ENCODE measurements around the gene AMOTL2.

The AMOTL2 gene

DNA sequence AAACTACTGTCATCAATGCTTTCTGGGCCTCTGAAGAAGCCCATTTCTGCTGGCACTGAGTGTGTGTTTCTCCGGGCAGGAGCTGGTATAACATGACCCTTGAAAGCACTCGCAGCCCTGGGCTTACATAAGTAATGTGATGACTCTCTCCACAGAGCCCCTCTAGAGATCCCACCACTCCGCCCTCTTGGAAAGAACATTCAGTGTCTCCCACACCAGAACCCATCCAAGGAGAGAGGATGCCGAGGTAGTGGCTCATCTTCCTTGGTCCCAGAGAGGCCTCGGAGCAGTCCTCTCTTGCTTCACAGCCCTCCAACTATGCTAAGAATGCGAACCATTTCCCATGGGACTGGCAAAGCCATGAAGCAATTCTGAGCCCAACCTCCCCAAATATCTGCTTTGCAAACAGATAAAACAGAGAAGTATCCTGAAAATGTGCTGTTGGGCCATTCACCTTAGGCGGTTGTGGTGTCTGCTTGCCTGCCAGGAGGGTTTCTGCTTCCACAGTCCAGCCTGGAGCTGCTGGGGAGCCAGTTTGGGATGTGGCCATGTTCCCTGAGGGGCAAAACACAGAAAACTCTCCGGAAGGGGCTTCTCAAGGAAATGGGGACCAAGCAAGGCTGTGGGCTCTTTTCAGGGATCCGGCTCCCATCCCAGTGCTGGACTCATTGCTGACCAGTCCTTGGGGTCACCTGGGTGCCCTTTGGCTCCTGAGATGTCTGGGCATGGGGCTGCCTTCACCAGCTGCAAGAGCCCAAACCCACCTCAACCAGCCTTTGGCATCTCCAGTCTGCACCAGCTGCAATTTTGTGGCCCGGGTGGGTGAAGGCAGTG lies 47.3 kb downstream of the AMOTL2 start:
- no peaks in the 10 kb centered on the region for H3K4me1 ChIP-seq
- no peak overlapping the region for H3K9ac ChIP-seq
- no peak for TF ChIP-seq CTCF (IDR thresholded peaks at IDR 0.05)

DNA sequence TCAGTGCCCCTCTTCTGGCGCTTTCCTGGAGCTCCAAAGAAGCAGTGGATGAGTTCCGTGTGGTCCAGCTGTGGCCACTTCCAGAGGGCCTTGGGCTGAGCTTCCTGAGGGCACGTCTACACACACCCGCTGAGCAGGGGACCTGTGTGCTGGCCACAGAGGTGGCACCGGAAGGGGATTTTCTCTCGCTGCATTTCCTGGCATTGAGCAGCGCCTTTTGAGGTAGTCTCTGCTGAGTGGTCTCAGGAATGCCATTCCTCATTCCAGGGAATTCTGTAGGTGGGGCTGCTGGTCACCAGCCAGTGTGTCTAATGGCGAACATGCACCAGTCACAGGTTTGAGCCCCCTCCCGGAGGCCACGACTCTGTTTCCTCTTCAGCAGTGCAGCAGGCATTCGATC lies 48.1 kb downstream of the AMOTL2 start:
- Histone ChIP-seq H3K4me1 (no peaks in the 10 kb centered on the region), H3K79me2 (no peaks in the 10 kb centered on the region), H3K4me3 (ENCODE audit: low read depth, low read length) (no peak overlapping the region), H2AFZ (no peak overlapping the region), H3K36me3 (ENCODE audit: control insufficient read depth, insufficient read depth, low read length) (no peaks in the 10 kb centered on the region), H3K27me3 (ENCODE audit: control insufficient read depth, insufficient read depth, low read length) (no peaks in the 10 kb centered on the region), H3K9me3 (ENCODE audit: control insufficient read depth, low read length) (no peaks in the 10 kb centered on the region), H3K27ac (no peak overlapping the region), H3K9ac (no peak overlapping the region), H3K4me2 (ENCODE audit: low read length) (no peak overlapping the region)
- no peak for TF ChIP-seq CTCF (IDR thresholded peaks at IDR 0.05)

More for the DNA sequence above, 47.3 kb downstream of the AMOTL2 start:
- Histone ChIP-seq H3K79me2 (no peaks in the 10 kb centered on the region), H3K27ac (no peak overlapping the region), H3K27me3 (ENCODE audit: control insufficient read depth, insufficient read depth, low read length) (no peaks in the 10 kb centered on the region), H2AFZ (no peak overlapping the region), H3K36me3 (ENCODE audit: control insufficient read depth, insufficient read depth, low read length) (no peaks in the 10 kb centered on the region), H3K4me2 (ENCODE audit: low read length) (no peak overlapping the region), H3K9me3 (ENCODE audit: control insufficient read depth, low read length) (no peaks in the 10 kb centered on the region), H3K4me3 (ENCODE audit: low read depth, low read length) (no peak overlapping the region)

GRCh38 chr3:134325706-134326105 lies 48.5 kb downstream of the AMOTL2 start:
- no peaks in the 10 kb centered on the region for H3K79me2 ChIP-seq
- H3K27me3 ChIP-seq (ENCODE audit: control insufficient read depth, insufficient read depth, low read length) = no peaks in the 10 kb centered on the region
- no peak overlapping the region for H3K9ac ChIP-seq
- no peak overlapping the region for H2AFZ ChIP-seq
- H3K9me3 ChIP-seq (ENCODE audit: control insufficient read depth, low read length) = no peaks in the 10 kb centered on the region
- H3K4me2 ChIP-seq (ENCODE audit: low read length) = no peak overlapping the region
- no peaks in the 10 kb centered on the region for H3K4me1 ChIP-seq
- H3K27ac ChIP-seq = no peak overlapping the region
- TF ChIP-seq CTCF (IDR thresholded peaks at IDR 0.05) = no peak
- no peaks in the 10 kb centered on the region for H3K36me3 ChIP-seq (ENCODE audit: control insufficient read depth, insufficient read depth, low read length)
- H3K4me3 ChIP-seq (ENCODE audit: low read depth, low read length) = no peak overlapping the region

GRCh38 chr3:134325061-134325705 lies 49.1 kb downstream of the AMOTL2 start:
- Histone ChIP-seq H3K27me3 (ENCODE audit: control insufficient read depth, insufficient read depth, low read length) (no peaks in the 10 kb centered on the region), H3K4me1 (no peaks in the 10 kb centered on the region), H3K79me2 (no peaks in the 10 kb centered on the region), H3K9me3 (ENCODE audit: control insufficient read depth, low read length) (no peaks in the 10 kb centered on the region), H3K4me3 (ENCODE audit: low read depth, low read length) (no peak overlapping the region), H3K4me2 (ENCODE audit: low read length) (no peak overlapping the region), H3K9ac (no peak overlapping the region), H3K27ac (no peak overlapping the region), H2AFZ (no peak overlapping the region), H3K36me3 (ENCODE audit: control insufficient read depth, insufficient read depth, low read length) (no peaks in the 10 kb centered on the region)
- TF ChIP-seq CTCF (IDR thresholded peaks at IDR 0.05) = no peak
